ELR (cell line): ENCODE data around the gene NLE1.
A peak's percentile ranks its signal among the peaks of the same experiment; 100 is the strongest.

Experiments used
- DNase-seq: peaks from one replicate; pipeline ENCODE4 v3.0.0-alpha.2; 2015; ENCODE audit warnings: low read depth

Gene NLE1

DNA sequence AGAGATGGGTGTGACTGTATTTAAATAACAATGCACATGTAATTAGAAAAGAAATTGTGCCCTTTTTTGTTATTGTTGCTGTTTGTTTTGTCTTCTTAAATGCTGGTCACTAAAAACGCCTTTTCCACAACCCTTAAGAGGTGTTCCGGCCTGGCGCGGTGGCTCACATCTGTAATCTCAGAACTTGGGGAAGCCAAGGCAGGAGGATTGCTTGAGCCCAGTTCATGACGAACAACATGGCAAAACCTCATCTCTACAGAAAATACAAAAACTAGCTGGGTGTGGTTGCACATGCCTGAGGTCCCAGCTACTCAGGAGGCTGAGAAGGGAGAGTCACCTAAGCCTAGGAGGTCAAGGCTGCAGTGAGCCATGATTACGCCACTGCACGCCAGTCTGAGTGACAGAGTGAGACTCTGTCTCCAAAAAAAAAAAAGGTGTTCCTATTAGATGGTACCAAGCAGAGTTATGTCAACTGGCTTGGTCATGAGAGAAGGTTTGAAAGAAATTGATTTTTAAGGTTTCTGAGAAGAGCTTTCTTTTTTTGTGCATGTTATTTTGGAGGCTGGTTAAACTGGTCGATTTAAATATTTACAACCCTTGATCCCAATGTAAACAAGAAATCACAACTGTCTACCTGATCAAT lies 55.1 kb downstream of the NLE1 start:
- DNase-seq, result peak; percentile 33

DNA sequence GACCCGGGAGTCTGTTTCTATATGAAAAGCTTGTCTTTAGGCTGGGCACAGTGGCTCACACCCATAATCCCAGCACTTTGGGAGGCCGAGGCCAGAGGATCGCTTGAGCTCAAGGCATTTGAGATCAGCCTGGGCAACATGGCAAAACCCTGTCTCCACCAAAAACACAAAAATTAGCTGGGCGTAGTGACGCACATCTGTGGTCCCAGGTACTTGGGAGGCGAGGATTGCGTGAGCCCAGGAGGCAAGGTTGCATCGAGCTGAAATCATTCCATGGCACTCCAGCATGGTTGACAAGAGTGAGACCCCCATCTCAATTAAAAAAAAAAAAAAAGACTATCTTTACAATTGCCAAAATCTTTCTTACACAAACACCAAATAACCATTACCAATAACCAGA lies 55.9 kb downstream of the NLE1 start:
- no peak for DNase-seq

DNA sequence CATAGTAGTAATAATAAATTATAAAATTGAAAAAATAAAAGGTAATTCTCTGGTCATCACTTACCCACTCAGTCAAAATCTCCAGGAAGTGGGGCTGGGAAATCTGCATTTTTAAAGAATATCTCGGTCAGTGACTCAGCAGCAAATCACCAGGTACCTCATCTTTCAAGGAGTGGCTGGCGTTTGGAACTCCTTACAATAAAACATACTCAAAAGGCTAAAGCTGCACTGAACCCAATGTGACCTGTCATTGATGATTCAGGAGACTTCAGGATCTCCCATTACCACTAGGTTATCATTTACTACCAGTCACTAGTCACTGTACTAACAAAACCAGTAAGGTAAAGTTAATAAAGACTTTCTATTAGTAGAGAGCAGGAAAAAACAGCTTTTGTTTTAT lies 57.1 kb downstream of the NLE1 start:
- peak; percentile 95 for DNase-seq

DNA sequence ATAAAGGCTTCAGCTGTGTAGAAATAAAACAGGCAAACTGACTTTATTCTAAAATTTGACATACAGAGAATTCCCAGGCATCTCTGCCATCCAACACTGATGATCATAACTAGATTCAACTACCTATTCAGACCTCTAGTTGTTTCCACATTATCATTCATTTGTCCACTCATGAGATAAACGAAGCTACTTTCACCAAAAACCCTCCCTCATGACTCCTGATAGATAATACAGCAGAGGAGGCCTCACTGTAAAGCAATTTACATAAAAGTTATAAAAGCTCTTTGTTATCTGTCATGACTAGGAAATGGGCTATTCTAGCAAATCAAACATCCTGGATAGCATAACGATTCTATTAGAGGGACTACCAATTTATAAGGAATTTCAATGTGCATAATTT lies 59.0 kb downstream of the NLE1 start:
- no peak for DNase-seq

DNA sequence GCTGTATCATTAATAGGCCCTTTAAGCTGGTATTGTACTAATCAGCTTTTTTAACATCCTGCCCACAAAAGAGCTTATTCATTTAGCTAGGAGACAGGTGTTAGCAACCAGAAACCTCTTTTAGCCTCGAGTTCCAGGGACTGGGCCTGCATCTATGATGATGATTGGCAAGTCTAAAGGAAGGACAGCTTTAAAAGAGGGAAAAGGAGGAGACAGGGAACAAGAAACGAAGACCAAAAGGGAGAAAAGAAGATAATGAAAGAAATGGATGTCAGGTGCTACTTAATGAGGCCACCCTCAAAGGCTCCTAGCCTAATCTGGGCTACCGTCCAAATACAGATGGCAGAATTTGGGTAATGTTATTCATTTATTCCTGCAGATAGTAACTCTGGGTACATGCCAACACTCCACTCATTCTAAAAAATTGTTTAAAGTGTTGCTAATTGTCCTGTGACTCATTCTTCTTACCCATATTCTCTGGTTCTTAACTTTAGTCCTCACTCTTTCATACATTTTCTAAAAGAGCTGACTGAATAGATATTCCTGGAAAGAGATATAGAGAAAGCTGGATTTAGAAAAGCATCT lies 59.9 kb downstream of the NLE1 start:
- DNase-seq, result peak; percentile 90

DNA sequence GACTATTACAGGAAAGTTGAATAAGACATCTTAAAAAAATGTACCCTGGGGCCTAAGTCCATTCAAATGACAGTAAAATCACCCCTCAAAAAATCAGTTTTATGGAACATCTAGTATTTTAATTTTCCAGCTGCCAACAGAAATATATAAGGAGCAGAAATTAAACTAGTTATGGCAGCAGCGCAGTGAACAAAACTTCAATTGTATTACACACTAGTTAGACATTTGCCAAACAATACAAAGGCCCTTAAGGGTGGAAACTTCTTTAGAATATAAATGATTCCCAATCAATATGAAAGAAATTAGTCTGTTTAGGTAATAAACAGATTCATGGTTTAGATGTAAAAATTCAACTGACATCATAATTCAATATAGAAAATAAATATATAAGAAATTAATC lies 60.5 kb downstream of the NLE1 start:
- no peak for DNase-seq

DNA sequence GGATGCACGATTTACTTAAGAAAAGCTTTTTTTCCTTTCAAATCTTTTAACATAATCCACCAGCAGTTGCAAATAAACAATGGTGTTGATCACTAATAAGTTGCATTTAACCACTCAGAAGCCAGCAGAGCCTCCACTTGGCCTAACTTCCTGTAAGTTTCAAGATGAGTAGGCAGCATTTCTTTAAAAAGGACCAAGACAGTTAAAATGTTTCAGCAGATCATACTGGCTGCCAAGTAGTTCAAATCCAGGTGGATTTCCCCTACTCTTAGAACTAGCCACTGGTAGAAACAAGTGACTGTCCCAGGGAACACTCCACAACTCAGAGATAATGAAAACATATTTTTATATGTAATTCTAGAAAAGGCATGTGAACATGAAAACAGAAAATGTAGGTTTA lies 61.6 kb downstream of the NLE1 start:
- peak; percentile 17 for DNase-seq

DNA sequence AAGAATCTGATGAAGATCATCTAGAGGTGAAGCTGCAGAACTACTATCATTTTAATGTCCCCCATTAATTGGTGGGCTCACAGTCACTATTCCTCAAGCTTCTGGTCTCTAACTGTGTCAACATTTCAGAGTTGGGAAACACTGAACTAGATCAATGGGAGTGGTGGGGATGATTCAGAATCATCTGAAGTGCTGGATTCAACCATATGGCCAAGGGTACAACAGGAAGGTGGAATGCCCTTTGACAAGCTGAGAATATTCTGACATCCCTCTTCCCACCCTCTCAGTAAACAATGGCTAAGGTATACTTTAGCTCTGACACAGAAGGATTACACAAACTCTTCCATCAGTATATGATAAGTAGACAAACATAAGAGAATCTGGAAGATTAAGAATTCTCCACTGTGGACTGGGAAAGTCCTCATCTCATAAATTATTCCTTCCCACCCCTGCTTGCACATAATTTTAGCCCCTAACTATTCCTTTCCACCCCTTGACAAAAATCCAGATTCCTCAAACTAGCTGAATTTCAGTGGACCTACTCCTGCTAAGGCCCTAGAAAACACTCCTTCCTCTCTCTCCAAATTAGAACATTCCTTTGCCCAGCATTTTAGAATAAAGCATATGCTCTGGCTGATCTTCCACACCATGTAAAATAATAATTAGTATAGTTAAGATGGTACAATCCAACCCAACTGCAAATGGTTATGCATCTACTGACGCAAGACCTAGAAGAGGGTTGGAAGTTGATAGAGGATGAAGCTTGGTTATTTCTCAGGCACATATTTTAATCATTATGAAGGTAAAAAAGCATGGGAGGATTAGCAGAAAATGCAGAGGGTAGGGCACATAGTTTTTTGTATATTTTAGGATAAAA lies 62.3 kb downstream of the NLE1 start:
- peak; percentile 58 for DNase-seq
